Cardiac muscle cell (in vitro differentiated cells and primary cell): ENCODE measurements around the gene MUC20. TPM values are rescaled to one million over a fixed set of nuclear protein-coding genes. Genes with fewer than 3 reads are reported as not detected.
"Not testable (repeated sequence)": the region's sequence is repeated elsewhere in the genome, so short reads cannot be mapped to it uniquely, and the experiment has no call there.

Experiments used
- DNase-seq, 2 donors: peaks; one replicate each; pipeline versions ENCODE4 v3.0.0 to v3.0.0-alpha.2; 2010 to 2017; ENCODE audit warnings: low read depth in 1 of 2, low spot score in 1 of 2
- H3K27ac ChIP-seq: fragments of 200-600 bp; sonication (generic); 2 replicates; pipeline ENCODE4 v1.5.1; 2016
- H3K27me3 ChIP-seq: fragments of 200-600 bp; sonication (generic); 2 replicates; pipeline ENCODE4 v1.6.0; 2016; ENCODE audit warnings: control low read depth
- H3K36me3 ChIP-seq: fragments of 200-600 bp; sonication (generic); 2 replicates; pipeline ENCODE4 v1.5.1; 2016; ENCODE audit warnings: control low read depth
- H3K4me1 ChIP-seq: fragments of 200-600 bp; sonication (generic); 2 replicates; pipeline ENCODE4 v1.8.1; 2017; ENCODE audit warnings: low read depth, mild to moderate bottlenecking, mixed run types
- H3K4me3 ChIP-seq: fragments of 200-600 bp; sonication (generic); 2 replicates; pipeline ENCODE4 v1.5.1; 2016; ENCODE audit warnings: mild to moderate bottlenecking
- H3K9me3 ChIP-seq: fragments of 200-600 bp; sonication (generic); 2 replicates; pipeline ENCODE4 v1.5.1; 2017; ENCODE audit warnings: low read depth, mild to moderate bottlenecking, control low read depth
- polyA plus RNA-seq: library from polyadenylated mRNA; unstranded; fragments of >200 nt; fragmentation: Nextera tagmentation; extraction: Ambion mirVana; gene quantifications from 2 replicates; pipeline ENCODE4 v1.2.1, GENCODE V29; 2016
- total RNA-seq: library from RNA; depleted of rRNA; stranded (reverse); fragments of >200 nt; gene quantifications from 2 replicates; pipeline ENCODE4 v1.2.3, GENCODE V29; 2016
- TF ChIP-seq, protein P1 (sequence below): IDR thresholded peaks from 2 replicates; pipeline ENCODE4 v1.5.1; 2012; ENCODE audit warnings: low read depth, mild to moderate bottlenecking, low read length

The MUC20 gene
- total and polyA plus RNA-seq, 2 experiments from 2014 or later: 5.5 to 8.7 TPM

- Histone ChIP-seq H3K36me3 (no peaks in the 10 kb centered on the region), H3K9me3 (no peaks in the 10 kb centered on the region), H3K4me1 (no peaks in the 10 kb centered on the region), H3K27ac (no peak overlapping the region), H3K27me3 (no peaks in the 10 kb centered on the region), H3K4me3 (no peak overlapping the region)
- TF ChIP-seq, protein P1, sequence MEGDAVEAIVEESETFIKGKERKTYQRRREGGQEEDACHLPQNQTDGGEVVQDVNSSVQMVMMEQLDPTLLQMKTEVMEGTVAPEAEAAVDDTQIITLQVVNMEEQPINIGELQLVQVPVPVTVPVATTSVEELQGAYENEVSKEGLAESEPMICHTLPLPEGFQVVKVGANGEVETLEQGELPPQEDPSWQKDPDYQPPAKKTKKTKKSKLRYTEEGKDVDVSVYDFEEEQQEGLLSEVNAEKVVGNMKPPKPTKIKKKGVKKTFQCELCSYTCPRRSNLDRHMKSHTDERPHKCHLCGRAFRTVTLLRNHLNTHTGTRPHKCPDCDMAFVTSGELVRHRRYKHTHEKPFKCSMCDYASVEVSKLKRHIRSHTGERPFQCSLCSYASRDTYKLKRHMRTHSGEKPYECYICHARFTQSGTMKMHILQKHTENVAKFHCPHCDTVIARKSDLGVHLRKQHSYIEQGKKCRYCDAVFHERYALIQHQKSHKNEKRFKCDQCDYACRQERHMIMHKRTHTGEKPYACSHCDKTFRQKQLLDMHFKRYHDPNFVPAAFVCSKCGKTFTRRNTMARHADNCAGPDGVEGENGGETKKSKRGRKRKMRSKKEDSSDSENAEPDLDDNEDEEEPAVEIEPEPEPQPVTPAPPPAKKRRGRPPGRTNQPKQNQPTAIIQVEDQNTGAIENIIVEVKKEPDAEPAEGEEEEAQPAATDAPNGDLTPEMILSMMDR: no peak
- no peak for DNase-seq
Measured at GRCh38 chr3:195767792-195768191, 47.0 kb downstream of the MUC20 start.

GRCh38 chr3:195768414-195768813 is 47.6 kb downstream of the MUC20 start:
- DNase-seq: no peak
- TF ChIP-seq, protein P1: no peak
- Histone ChIP-seq H3K36me3 (no peaks in the 10 kb centered on the region), H3K4me3 (no peak overlapping the region), H3K27me3 (no peaks in the 10 kb centered on the region), H3K4me1 (no peaks in the 10 kb centered on the region), H3K27ac (no peak overlapping the region), H3K9me3 (no peaks in the 10 kb centered on the region)

- Histone ChIP-seq H3K9me3 (no peaks in the 10 kb centered on the region), H3K27ac (no peak overlapping the region), H3K4me1 (no peaks in the 10 kb centered on the region), H3K36me3 (no peaks in the 10 kb centered on the region), H3K4me3 (no peak overlapping the region), H3K27me3 (no peaks in the 10 kb centered on the region)
- TF ChIP-seq, protein P1: no peak
- no peak for DNase-seq
Measured at GRCh38 chr3:195768831-195769303, 48.1 kb downstream of the MUC20 start.

GRCh38 chr3:195769551-195769950 is 48.8 kb downstream of the MUC20 start:
- no peaks in the 10 kb centered on the region for H3K27me3 ChIP-seq
- no peaks in the 10 kb centered on the region for H3K9me3 ChIP-seq
- H3K27ac ChIP-seq: no peak overlapping the region
- H3K4me3 ChIP-seq: no peak overlapping the region
- H3K4me1 ChIP-seq: no peaks in the 10 kb centered on the region
- H3K36me3 ChIP-seq: no peaks in the 10 kb centered on the region
- DNase-seq: no peak
- TF ChIP-seq, protein P1: no peak

GRCh38 chr3:195770081-195770840 is 49.5 kb downstream of the MUC20 start:
- H3K36me3 ChIP-seq: no peaks in the 10 kb centered on the region
- H3K27ac ChIP-seq: no peak overlapping the region
- TF ChIP-seq, protein P1: no peak
- no peaks in the 10 kb centered on the region for H3K4me1 ChIP-seq
- no peaks in the 10 kb centered on the region for H3K9me3 ChIP-seq
- H3K4me3 ChIP-seq: no peak overlapping the region
- H3K27me3 ChIP-seq: no peaks in the 10 kb centered on the region
- no peak for DNase-seq

DNA sequence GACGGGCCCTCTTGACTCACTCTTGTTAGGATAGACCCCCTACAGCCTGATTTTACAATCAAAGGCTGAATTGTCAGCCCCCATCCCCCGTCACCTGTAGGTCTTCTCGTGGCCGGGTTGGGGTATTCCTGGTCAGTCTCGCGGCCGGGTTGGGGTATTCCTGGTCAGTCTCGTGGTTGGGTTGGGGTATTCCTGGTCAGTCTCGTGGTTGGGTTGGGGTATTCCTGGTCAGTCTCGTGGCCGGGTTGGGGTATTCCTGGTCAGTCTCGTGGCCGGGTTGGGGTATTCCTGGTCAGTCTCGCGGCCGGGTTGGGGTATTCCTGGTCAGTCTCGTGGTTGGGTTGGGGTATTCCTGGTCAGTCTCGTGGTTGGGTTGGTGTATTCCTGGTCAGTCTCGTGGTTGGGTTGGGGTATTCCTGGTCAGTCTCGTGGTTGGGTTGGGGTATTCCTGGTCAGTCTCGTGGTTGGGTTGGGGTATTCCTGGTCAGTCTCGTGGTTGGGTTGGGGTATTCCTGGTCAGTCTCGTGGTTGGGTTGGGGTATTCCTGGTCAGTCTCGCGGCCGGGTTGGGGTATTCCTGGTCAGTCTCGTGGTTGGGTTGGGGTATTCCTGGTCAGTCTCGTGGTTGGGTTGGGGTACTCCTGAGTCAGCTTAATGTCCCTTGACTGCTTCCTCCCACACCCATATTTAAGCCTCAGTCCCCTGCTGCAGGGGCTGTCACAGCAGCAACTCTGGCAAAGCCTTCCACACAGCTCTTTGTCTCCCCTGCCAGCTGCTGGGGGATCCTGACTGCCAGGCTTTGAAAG is 50.3 kb downstream of the MUC20 start:
- not testable (repeated sequence) for DNase-seq, H3K4me1 ChIP-seq, H3K36me3 ChIP-seq, H3K27me3 ChIP-seq, H3K4me3 ChIP-seq, H3K27ac ChIP-seq, H3K9me3 ChIP-seq
